Hepatocyte (in vitro differentiated cells): ENCODE results near the gene B3GAT3.

Experiments used
- EZH2 ChIP-seq: fragments of 200-600 bp; sonication (generic); IDR thresholded peaks from 2 replicates; pipeline ENCODE4 v1.6.1; 2016; ENCODE audit warnings: antibody characterized with exemption, mild to moderate bottlenecking, borderline replicate concordance
- TF ChIP-seq, protein P1 (sequence below): fragments of 200-600 bp; sonication (generic); IDR thresholded peaks from 2 replicates; pipeline ENCODE4 v1.5.1; 2016; ENCODE audit warnings: antibody characterized with exemption, mild to moderate bottlenecking; ENCODE audit not compliant: poor library complexity

DNA sequence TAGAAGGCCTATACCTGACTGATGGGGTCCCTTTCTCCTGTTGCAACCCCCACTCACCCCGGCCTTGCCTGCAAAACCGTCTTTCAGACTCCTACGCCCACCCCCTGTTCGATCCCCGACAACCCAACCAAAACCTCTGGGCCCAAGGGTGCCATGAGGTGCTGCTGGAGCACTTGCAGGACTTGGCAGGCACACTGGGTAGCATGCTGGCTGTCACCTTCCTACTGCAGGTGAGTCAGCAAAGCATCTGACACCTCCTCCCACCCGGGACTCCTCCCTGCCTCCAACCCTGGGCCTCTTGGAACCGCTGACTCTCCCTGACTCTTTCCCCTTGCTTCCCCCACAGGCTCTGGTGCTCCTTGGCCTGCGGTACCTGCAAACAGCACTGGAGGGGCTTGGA is 7.5 kb downstream of the B3GAT3 start:
- no peak for TF ChIP-seq EZH2
- TF ChIP-seq, protein P1, sequence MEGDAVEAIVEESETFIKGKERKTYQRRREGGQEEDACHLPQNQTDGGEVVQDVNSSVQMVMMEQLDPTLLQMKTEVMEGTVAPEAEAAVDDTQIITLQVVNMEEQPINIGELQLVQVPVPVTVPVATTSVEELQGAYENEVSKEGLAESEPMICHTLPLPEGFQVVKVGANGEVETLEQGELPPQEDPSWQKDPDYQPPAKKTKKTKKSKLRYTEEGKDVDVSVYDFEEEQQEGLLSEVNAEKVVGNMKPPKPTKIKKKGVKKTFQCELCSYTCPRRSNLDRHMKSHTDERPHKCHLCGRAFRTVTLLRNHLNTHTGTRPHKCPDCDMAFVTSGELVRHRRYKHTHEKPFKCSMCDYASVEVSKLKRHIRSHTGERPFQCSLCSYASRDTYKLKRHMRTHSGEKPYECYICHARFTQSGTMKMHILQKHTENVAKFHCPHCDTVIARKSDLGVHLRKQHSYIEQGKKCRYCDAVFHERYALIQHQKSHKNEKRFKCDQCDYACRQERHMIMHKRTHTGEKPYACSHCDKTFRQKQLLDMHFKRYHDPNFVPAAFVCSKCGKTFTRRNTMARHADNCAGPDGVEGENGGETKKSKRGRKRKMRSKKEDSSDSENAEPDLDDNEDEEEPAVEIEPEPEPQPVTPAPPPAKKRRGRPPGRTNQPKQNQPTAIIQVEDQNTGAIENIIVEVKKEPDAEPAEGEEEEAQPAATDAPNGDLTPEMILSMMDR, result no peak
